HG03442 (cell line): ENCODE data around the gene IL23R.
"Not testable (repeated sequence)": the region's sequence is repeated elsewhere in the genome, so short reads cannot be mapped to it uniquely, and the experiment has no call there.

Experiments
- ATAC-seq: cut with Tn5 transposase; IDR thresholded peaks from one replicate; pipeline ENCODE4 v1.9.1; 2021; ENCODE audit warnings: mild to moderate bottlenecking, moderate library complexity; ENCODE audit not compliant: unreplicated experiment

The IL23R gene, protein sequence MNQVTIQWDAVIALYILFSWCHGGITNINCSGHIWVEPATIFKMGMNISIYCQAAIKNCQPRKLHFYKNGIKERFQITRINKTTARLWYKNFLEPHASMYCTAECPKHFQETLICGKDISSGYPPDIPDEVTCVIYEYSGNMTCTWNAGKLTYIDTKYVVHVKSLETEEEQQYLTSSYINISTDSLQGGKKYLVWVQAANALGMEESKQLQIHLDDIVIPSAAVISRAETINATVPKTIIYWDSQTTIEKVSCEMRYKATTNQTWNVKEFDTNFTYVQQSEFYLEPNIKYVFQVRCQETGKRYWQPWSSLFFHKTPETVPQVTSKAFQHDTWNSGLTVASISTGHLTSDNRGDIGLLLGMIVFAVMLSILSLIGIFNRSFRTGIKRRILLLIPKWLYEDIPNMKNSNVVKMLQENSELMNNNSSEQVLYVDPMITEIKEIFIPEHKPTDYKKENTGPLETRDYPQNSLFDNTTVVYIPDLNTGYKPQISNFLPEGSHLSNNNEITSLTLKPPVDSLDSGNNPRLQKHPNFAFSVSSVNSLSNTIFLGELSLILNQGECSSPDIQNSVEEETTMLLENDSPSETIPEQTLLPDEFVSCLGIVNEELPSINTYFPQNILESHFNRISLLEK

DNA sequence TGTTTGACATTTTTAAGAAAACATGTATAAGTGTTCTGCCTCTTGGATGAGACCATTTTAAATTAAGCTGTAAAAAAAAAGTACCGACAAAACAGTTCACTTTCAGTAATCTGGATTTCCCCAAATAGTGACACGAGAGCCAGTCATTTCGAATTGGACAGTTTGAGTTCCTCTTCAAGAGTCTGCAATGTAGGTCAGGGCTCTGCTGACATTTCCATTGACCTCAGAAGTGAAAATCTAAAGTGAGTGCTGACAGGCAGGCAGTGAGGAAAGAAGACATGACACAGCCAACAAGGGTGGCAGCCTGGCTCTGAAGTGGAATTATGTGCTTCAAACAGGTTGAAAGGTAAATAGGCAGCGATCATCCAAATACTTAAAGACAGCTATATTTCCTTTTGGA, at the start of gene IL23R:
IL23R (plus strand) TSS at position 259 of the 400 bp plus-strand sequence. CDS start 1,667 bp downstream, outside the sequence.
- peak; percentile 91 for ATAC-seq

DNA sequence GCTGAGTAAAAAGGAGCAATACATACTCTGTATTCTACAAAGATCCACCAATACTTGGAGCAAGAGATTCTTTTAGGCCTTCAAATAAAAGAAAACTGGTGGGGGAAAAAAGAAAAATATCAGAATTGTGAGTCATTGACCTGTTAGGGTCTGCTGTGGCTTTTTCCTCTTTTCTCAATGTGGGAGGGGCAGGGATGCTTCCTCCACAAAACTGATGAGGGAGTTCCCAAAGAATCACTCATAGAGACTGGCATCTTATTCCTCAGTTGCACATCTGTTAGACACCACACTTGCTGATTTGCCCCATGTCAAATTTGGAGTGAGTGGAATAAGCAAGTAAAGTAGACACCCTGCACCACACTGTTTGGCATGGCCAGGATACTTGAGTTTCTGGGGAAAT, 48.1 kb upstream of the IL23R start:
- ATAC-seq: no peak

GRCh38 chr1:67118646-67119045, 47.6 kb upstream of the IL23R start:
- no peak for ATAC-seq

- no peak for ATAC-seq
These were observed 45.2 kb upstream of the IL23R start for GRCh38 chr1:67120855-67121619.

DNA sequence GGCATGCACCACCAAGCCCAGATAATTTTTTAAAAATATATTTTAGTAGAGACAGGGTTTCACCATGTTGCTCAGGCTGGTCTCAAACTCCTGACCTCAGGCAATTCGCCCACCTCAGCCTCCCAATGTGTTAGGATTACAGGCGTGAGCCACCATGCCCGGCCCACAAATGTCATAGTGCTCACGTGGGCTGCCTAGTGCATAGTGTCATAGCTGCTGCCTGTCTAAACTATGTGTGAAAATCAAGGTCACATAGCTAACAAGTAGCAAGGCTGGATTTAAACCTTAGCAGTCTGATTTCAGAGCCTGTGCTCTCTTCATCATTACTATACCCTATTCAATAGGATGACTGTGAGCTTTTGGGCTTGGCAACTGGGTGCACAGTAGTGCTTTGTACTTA, 41.8 kb upstream of the IL23R start:
- no peak for ATAC-seq

DNA sequence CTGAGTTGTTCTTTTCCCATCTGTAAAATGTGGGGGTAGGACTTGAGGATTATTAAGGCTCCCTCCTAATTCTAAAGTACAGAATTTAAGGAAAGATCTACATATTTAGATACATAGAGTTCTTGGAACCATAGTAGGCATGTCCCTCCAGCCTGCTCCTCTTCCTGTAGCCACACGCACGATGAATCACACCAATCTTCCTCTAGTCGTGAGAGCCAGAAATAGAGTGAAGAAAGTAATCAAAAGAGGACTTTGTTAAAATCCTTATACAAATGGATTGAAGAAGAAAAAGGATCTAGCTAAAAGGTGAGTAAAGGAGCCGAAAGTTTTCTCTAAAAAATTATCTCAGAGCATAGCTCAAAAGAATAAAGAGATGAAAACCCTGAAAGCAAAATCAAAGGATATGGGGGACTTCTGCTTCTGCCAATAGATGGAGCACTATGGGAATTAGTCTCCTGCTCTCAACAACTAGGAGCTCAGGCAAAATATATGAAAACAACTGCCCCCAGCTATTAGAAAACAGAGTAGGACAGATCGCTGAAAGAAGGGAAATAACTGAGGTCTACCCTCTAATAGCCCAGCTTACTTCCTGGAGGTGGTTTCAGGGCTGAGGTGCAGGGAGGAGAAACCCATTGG, 40.0 kb upstream of the IL23R start:
- ATAC-seq: no peak

DNA sequence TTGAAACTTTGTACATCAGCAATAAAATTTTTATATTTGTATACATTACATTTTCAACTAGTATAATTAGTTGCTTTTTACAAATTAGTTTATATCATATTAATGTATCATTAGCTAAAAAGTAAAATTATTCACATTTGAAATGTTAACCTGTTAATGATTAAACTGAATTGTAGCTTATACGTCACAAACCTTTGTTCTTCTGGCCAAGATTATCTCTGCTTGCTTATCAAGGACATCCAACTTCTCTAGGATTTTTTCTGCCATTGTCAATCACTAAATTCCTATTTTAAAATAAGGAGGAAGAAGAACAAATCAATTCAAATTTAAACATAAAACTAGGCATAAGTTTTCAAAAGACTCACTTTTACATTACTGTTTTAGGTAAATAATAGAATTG, 39.3 kb upstream of the IL23R start:
- no peak for ATAC-seq

GRCh38 chr1:67130673-67131072, 35.6 kb upstream of the IL23R start:
- ATAC-seq: no peak

DNA sequence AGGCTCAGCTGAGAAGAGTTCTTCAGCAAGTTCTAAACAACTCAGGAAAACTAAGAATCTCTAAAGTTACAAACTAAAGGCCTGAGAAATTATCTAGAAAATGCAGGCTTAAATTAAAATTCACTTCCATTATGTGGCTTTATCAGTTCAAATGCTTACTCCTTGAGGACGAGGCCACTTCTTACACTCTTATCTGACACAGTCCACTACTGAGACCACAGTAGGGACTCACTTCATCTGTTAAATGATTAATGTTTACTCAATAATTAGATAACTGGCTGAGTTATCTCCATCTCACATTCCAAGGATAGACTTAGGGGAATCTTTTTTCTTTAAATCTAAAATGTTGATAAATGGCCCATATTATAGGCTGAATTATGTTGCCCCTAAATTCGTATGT, 33.1 kb upstream of the IL23R start:
- no peak for ATAC-seq

DNA sequence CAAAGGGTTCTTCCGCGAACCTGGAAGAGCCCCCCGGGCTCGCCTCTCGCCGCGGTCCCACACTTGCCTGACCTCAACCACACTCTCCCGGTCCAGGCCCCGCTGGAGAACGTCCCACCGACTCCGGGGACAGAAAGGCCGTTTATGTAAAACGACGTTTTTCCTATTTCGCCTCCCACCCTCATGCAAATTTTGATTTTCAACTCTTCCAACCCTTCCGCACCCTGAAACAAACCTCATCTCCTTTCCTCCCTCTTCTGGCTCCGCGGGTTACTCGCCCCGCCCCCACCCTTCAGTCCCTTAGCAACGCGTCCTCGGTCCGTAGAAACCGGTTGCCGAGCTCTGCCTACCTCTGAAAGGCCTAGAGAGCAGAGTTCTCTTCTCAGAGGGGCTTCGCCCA, 31.6 kb upstream of the IL23R start, which contains the start of gene C1orf141:
C1orf141 (minus strand) TSS at position 276 of the 400 bp plus-strand sequence. CDS start 7,730 bp downstream, outside the sequence.
- ATAC-seq: no peak

DNA sequence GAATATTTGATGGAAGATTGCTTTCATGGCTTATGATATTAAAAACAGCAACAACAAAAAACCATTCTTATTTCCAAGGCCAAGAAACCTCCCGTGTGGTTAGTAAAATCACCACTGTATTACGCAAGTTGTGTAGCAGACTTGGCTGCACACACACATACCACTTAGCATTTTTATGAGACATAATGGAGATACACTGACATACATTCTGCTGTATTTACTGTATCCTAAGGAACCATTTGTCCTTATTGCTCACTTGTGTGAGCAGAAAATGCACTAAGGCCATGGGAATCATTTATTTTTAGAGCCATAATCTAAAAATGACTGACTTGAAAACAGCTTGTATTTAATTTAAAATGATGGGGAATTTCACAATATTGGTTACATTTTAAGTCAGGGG, 30.9 kb upstream of the IL23R start:
- ATAC-seq: no peak

DNA sequence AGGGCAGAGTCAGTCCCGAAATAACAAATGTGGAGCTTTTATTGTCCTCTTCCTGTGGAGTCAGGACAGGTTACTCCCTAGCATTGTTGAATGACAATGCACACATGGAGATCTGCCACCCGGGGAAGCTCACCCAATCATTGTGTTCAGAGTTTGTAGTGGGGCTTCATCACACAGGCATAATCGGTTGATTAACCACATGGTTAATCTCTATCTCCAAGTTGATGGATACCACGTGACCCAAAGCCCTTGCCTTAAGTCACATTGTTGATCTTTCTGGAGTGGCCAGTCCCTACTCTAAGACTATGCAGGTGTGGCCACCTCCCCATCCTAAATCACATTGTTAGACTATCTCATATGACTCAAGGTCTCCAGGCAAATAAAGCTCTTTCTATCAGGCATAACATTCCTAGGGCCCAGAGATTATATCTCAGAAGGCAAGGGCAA, 28.9 kb upstream of the IL23R start:
- no peak for ATAC-seq

DNA sequence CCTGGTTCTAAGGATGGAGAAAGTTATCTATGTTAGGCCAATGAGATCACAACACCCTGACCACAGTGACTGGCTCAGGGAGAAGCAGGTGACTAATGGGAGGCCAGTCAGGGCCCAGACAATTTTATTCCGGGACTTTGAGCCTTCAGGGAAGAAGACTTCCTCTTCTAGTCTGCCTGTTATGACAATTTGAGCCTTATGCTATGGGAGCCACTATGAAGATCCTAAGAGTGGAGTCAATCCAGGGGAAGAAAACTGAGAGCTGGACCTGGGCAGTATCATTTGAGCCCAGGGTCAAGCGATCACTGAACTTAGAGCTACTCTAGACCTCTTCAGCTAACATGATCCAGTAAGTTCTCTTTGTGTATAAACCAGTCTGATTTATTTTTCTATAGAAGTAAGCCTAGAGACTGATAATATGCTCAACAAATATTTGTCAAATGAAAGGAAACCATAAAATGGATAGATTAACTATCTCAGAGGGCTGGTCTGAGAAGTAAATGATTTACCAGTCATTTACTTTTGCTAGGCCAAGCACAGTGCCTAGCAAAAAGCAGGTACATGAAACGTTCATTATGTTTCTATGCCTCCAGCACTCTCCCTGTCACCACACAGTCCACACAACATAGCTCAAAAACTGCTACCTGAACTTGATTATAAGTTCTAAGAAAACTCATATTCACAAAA, 27.3 kb upstream of the IL23R start:
- no peak for ATAC-seq

DNA sequence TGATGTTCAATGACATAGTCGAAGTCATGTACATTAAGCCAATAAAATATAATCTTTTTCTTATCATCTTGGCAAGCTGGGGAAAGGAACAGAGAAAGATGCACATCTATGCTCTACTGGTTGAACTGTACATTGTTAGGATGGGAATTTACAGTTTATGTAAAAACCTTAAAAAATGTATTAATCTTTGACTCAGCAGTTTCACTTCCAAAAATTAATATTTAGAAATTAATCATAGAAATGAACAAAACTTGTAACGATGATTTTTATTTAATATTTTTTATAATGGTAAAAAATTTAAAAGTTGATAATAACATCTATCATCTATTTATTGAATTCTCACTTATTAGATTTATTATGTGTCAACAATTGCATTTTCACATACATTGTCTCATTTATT, 25.8 kb upstream of the IL23R start:
- ATAC-seq: no peak

DNA sequence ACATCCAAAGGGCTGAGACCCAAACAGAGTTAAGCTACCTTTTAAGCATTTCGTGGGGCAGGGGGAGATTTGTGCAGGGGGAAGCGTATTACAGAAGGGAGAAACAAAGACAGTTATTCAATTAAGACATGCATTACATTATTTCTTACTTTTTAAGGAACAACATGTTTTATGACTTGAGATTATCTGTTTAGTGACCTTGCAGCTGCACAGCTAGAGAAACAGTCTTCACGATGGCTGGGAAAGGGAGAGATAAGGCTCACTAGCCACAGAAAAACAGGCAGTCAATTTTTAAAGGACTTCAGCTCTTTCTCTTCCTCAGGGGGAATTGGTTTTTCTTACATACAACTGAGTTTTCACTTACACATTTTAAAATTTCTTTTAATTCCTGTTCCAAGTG, 24.4 kb upstream of the IL23R start:
- not testable (repeated sequence) for ATAC-seq

DNA sequence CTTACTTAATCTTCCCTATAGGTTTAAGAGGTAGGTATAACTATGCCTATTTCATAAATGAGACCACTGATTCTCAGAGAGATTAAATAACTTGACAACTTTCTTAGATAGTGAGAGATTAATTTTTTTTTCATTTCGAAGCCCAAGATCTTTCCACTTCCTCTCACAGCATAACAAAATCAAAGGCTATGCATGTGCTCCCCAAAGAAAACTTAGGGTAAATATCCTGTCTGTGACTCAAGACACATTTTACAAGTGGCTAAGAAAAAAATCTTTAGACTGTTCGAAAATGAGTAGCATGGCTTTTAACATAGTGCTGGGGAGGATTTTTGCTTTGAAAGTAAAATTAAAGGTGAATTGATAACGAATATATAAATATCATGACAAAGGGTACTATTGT, 23.3 kb upstream of the IL23R start:
- ATAC-seq: no peak

- no peak for ATAC-seq
These were observed 22.3 kb upstream of the IL23R start for GRCh38 chr1:67143966-67144365.

GRCh38 chr1:67144696-67145095, 21.6 kb upstream of the IL23R start:
- ATAC-seq: no peak

GRCh38 chr1:67146101-67146500, 20.2 kb upstream of the IL23R start:
- no peak for ATAC-seq

DNA sequence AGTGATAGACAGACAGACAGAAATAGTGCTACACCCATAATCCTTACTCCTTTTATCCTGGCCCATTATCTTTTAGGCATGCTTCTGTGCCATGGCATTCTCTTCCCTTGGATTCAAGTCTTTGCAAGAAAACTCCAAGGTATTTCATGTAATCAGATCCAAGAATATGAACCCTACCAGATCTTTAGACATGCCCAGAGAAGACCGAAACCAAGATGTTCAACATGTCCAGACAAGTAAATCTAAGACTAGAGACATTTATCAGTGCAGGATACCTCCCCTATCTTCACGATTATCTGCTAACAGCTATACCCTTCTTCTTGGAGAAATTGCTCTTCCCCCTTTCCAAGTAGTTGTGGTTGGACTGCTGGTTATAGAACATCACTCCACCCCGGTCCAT, 19.7 kb upstream of the IL23R start:
- ATAC-seq: no peak
